T-helper 17 cell (primary cell): Measurements from ENCODE around the gene HNRNPUL1. TPM values are rescaled to one million over a fixed set of nuclear protein-coding genes. Genes with fewer than 3 reads are reported as not detected.

ENCODE experiments used
- ATAC-seq: fragments of 150-1000 bp; cut with Tn5 transposase; 2 replicates; pipeline ENCODE4 v1.10.0; 2021; ENCODE audit warnings: mild to moderate bottlenecking, moderate library complexity
- DNase-seq, 3 donors: peaks; one replicate each; pipeline versions ENCODE4 v3.0.0 to v3.0.0-alpha.2; 2020 to 2021
- H3K9me3 ChIP-seq: one replicate; pipeline ENCODE4 v1.7.0; 2013; ENCODE audit warnings: low read length, mild to moderate bottlenecking; ENCODE audit not compliant: control insufficient read depth, poor library complexity, severe bottlenecking
- H3K27ac Mint-ChIP-seq: one replicate; pipeline ENCODE4 v1.8.0; 2022; ENCODE audit warnings: mild to moderate bottlenecking, moderate library complexity, mixed read lengths
- H3K27me3 Mint-ChIP-seq: one replicate; pipeline ENCODE4 v1.8.0; 2022; ENCODE audit warnings: mixed read lengths
- H3K36me3 Mint-ChIP-seq: one replicate; pipeline ENCODE4 v1.8.0; 2022; ENCODE audit warnings: low read depth, mixed read lengths
- H3K4me1 Mint-ChIP-seq: one replicate; pipeline ENCODE4 v1.8.0; 2022; ENCODE audit warnings: mild to moderate bottlenecking, mixed read lengths
- H3K4me3 Mint-ChIP-seq: one replicate; pipeline ENCODE4 v1.8.0; 2022; ENCODE audit warnings: mild to moderate bottlenecking, moderate library complexity, mixed read lengths
- total RNA-seq, 4 donors: library from RNA in 2 of 4; stranded (reverse) in 2 of 4; gene quantifications; one replicate each; pipeline ENCODE4 v1.2.3 and lab custom pipeline; 2022 to 2026

The HNRNPUL1 gene
- total RNA-seq, 2 donors from 2014 or later, result 316 to 329 TPM

DNA sequence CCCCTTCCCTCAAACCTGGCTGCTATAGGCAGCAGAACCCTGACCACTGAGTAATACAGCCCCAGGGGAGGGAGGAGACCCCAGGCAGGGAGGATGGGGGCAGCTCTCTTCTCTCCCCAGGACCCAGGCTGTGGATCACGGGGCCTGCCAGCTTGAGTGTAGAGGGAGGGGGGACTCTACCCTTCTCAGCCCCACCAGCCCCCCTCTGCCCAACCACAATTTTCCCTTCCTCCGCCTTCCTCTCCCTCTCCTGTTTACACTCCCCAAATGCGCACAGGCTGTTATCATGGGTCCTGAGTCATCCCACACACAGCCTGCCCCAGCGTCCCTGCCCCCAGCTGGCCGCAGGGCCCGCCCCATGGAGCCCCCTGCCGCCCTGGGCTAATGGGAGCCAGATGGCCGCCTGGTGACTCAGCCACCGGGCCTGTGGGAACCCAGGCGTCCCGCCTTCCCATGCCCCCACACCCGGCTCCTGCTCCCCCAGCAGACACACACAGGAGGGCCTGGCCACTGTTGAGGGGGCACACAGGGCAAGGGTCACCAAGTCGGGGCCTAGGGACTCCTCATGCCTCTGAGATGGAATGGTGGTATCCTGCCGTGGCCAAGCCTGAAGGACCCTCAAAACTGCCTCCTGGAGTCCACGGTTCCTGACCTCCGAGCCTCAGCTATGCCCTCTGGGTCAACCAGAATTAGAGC lies 59.4 kb downstream of the HNRNPUL1 start:
- no peaks in the 10 kb centered on the region for H3K9me3 ChIP-seq
- peak overlapping the region; percentile 52 for H3K4me3 Mint-ChIP-seq
- no peak for ATAC-seq
- peak overlapping the region; percentile 89 for H3K27ac Mint-ChIP-seq
- no peaks in the 10 kb centered on the region for H3K27me3 Mint-ChIP-seq
- DNase-seq, result no peak
- H3K4me1 Mint-ChIP-seq, result peaks cover 43% of the 10 kb centered on the region
- H3K36me3 Mint-ChIP-seq, result peaks cover 12% of the 10 kb centered on the region

DNA sequence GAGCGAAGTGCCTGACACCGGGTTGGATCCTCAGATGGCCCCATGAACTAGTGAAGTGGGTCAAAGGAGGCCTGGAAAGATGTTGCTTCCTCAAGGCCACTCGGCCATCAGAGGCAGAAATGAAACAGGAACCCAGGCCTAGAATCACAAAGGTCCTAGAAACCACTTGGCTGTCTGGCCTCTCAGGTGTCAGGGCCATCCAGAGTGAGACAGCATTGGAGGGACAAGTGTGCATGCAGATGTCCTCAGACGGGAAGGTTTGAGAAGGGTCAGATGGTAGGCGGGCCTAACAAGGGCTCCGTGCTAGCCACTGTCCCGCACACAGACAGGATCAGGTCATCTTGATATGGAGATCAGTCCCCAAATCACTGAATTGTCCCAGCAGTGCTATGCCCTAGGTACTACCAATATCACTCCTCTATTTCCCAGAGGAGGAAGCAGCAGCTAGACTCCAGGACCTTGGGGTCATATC lies 60.1 kb downstream of the HNRNPUL1 start:
- Mint-ChIP-seq H3K4me3 (no peak overlapping the region), H3K4me1 (peaks cover 50% of the 10 kb centered on the region), H3K36me3 (peaks cover 16% of the 10 kb centered on the region), H3K27me3 (no peaks in the 10 kb centered on the region), H3K27ac (peak overlapping the region; percentile 89)
- ATAC-seq (no peak), DNase-seq (no peak)
- H3K9me3 ChIP-seq, result no peaks in the 10 kb centered on the region

DNA sequence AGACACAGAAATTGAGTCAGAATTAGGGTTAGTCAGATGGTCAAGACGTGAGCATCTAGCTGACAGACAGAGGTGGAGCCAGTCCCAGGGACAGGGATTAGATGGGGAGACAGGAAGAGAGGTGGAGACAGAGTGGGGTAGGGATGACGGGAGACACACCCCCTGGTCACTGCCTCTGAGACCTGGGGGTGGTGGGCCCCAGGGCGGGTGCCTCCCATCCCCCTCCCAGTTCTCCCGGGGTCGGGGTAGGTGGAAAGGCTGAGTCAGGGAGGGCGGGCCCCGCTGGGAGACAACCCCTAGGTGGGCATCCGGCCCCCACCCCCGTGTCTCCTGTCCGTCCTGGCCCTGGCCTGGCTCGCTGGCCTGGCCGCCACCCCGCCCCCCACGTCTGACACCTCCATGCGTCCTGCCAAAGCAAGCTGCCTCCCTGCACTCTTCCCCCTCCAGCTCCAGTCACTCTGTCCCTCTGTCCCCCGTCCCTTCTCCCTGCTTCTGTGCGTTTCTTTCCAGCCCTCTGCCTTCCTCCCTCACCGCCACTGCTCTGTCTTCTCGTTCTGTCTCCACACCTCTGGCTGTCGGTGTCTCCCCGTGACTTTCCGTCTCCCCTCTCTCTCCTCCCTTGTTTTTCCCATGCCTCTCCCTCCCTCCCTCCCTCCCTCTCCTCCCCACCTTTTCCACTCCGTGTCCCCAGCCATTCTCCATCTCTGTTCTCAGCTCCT lies 60.9 kb downstream of the HNRNPUL1 start:
- peaks cover 16% of the 10 kb centered on the region for H3K36me3 Mint-ChIP-seq
- ATAC-seq, result no peak

DNA sequence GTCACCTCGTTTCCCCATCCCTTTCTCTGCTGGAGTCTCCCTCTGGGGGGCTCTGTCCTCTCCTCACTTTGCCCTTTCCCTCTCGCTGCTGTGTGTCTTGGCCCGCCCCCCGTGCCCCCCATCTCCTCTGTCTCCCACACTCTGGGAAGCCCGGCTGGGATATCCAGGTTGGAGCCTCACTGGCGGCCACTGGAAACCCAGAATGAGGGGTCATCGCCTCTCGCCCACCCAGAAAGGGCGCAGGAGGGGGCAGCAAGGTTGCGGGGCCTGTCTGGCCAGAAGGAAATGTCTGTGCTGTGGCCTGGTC lies 61.4 kb downstream of the HNRNPUL1 start:
- peaks cover 51% of the 10 kb centered on the region for H3K4me1 Mint-ChIP-seq
- ATAC-seq (no peak), DNase-seq (no peak)
- H3K27me3 Mint-ChIP-seq, result no peaks in the 10 kb centered on the region
- no peaks in the 10 kb centered on the region for H3K9me3 ChIP-seq
- peaks cover 18% of the 10 kb centered on the region for H3K36me3 Mint-ChIP-seq
- H3K4me3 Mint-ChIP-seq, result no peak overlapping the region
- H3K27ac Mint-ChIP-seq, result peak overlapping the region; percentile 89

More for the DNA sequence above, 60.9 kb downstream of the HNRNPUL1 start:
- DNase-seq, result no peak
- Mint-ChIP-seq H3K27me3 (no peaks in the 10 kb centered on the region), H3K27ac (peak overlapping the region; percentile 89), H3K4me3 (peak overlapping the region; percentile 82), H3K4me1 (peaks cover 48% of the 10 kb centered on the region)
- H3K9me3 ChIP-seq, result no peaks in the 10 kb centered on the region

DNA sequence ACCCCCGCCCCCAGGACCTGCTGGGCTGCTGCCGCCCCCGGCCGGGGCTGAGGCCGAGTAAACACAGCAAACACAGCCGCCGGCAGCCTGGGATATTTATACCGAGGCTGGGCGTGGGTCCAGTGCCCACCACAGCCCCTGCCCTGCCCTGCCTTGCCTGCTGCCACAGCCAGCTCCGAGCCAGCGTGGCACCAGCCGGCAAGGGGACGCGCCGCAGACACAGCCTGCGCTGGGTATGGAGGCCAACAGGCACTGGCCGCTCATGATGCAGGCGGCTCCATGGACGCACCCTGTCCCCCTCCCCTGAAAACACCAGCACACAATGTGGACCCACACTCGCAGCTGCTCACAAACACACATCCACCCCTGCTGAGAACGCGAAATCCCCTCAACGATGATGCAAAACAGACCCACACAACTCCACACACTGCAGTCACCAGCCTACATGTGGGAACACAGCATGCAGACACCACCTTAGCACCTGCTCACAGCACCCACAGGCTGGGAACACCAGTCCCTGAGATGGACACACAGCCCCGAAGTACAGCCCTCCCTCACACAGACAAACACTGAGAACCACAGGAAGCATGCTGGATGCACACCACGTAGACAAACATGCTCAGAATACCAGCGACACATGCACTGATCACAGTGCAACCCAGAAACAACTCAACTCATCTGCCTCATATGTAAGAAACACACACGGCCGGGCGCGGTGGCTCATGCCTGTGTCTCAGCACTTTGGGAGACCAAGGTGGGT lies 62.0 kb downstream of the HNRNPUL1 start:
- peak; percentile 2 for ATAC-seq
- Mint-ChIP-seq H3K4me1 (peaks cover 53% of the 10 kb centered on the region), H3K27me3 (no peaks in the 10 kb centered on the region), H3K27ac (peak overlapping the region; percentile 98), H3K4me3 (peak overlapping the region; percentile 92), H3K36me3 (peaks cover 19% of the 10 kb centered on the region)
- DNase-seq, result no peak
- no peaks in the 10 kb centered on the region for H3K9me3 ChIP-seq

DNA sequence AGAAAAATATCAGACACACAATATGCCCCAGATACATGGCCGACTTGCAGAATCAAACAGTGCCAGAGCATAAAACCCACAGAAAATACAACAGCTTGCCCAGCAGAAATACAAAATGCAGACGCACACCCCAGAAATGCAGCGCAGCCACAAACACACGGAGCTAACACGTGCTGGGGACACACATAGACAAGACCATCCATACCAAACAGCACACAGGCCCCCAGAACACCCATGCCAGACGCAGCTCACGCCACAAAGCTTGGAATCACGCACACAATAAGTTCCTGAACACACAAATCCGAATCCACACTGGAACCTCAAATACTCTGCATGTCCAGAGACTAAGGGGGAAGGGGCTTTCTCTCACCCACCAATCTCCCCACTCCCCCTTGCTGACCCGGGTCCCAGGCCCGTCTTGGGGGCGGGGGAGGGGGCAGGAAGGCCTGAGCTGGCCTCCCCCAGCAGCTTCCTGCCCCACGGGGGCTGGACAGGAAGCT lies 63.0 kb downstream of the HNRNPUL1 start:
- Mint-ChIP-seq H3K27me3 (no peaks in the 10 kb centered on the region), H3K36me3 (peaks cover 27% of the 10 kb centered on the region), H3K4me1 (peaks cover 60% of the 10 kb centered on the region), H3K27ac (peak overlapping the region; percentile 98), H3K4me3 (peak overlapping the region; percentile 92)
- peak; percentile 4 for ATAC-seq
- DNase-seq, result no peak
- no peaks in the 10 kb centered on the region for H3K9me3 ChIP-seq

DNA sequence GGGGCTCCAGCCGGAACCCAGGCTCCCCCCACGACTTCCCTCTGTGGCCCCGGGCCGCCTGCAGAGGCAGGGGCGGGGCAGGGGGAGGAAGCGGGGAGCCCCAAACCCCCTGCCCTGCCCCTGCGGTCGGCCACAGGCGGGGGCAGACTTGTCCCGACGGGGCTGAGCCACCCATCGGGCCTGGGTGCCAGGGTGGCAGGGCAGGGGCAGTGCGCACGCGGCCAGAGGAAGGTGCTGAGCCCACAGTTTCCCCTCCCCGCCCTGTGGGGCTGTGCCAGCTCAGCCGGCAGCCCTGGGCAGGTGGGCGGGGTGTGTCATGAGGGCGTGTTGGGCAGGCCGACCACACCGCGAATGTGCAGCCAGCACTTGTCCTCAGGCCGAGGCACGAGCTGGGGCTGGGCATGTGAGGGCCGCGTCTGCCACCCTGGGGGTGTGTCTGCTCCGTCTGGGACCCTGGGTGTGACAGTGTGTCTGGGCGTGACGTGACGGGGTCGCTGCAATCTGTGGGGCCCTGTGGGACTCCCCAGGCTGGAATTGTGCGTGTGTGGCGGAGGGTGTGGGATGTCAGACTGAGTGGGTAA lies 63.5 kb downstream of the HNRNPUL1 start:
- Mint-ChIP-seq H3K4me3 (peak overlapping the region; percentile 89), H3K36me3 (peaks cover 27% of the 10 kb centered on the region), H3K27ac (peak overlapping the region; percentile 98), H3K27me3 (no peaks in the 10 kb centered on the region), H3K4me1 (peaks cover 63% of the 10 kb centered on the region)
- no peaks in the 10 kb centered on the region for H3K9me3 ChIP-seq
- DNase-seq, result peak; percentile 70 to 89 (median 75)
- ATAC-seq, result peak; percentile 75

DNA sequence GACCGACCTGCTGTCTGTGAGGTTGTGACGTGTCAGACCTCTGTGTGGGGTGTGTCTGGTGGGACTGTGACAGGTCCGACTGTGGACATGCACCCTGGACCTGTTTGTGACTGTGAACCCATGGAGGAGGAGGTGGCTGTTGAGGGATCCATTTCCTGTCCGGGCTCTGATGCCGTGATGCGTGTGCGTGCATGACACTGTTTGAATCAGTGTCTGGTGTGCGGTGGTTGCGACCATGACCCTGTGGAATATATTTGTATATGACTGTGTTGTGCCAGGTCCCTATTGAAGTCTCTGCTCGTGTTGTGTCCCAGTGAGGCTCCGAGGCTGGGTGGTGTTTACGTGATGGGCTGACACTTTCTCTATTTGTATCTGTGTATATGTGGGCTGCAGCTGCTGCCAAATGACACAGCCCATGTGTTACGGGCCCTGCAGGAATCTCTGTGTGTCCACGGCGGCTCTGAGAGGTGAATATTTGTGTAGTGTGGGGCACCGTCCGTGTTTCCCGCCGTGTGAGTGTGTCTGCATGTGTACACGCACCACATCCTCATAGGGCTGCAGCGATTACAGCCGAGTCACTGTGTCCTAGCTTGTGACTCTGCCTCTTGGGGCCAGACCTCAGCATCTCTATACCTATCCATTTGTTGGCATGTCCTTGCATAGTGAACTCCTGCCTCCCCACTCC lies 64.1 kb downstream of the HNRNPUL1 start:
- DNase-seq (no peak), ATAC-seq (peak; percentile 38)
- no peaks in the 10 kb centered on the region for H3K9me3 ChIP-seq
- Mint-ChIP-seq H3K36me3 (peaks cover 22% of the 10 kb centered on the region), H3K4me1 (peaks cover 59% of the 10 kb centered on the region), H3K27me3 (no peaks in the 10 kb centered on the region), H3K27ac (peak overlapping the region; percentile 98), H3K4me3 (peak overlapping the region; percentile 89)

DNA sequence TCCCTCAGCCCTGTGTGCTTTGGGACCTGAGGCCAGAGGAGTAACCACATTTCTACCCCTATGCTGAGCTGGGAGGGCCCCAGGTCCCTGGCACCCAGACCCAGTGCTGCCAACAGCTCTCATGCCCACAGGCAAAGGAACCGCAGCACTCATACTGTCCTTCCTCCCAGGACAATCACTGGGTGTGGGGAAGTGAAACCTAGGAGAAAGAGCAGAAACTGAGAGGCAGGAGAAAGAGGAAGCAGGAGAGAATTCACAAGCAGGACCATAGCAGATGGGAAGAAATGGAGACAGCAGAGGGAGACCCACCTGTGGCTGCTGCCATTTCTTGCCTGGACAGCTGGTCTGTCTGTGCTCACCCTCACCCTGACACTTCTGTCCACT lies 64.7 kb downstream of the HNRNPUL1 start:
- peak overlapping the region; percentile 89 for H3K4me3 Mint-ChIP-seq
- H3K9me3 ChIP-seq, result no peaks in the 10 kb centered on the region
- DNase-seq (no peak), ATAC-seq (no peak)
- no peaks in the 10 kb centered on the region for H3K27me3 Mint-ChIP-seq
- H3K4me1 Mint-ChIP-seq, result peaks cover 57% of the 10 kb centered on the region
- peak overlapping the region; percentile 98 for H3K27ac Mint-ChIP-seq
- peaks cover 22% of the 10 kb centered on the region for H3K36me3 Mint-ChIP-seq

DNA sequence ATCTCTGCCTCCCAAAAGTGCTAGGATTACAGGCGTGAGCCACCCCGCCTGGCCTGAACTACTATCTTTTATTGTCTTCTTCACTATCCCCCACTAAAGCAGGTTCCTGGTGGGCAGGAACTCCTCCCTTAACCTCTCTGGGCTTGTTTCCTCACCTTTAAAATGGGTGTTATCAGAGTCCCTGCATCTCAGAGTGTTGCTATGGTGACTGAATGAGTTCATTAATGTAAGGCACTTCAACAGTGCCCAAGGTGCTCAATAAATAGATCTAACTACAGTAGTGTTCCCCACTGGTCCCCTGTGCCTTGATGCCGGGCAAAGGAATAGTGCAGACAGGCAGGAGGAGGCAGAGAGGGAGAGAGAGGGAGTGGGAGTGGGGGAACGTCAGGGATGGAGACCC lies 66.3 kb downstream of the HNRNPUL1 start:
- Mint-ChIP-seq H3K36me3 (peaks cover 22% of the 10 kb centered on the region), H3K27ac (peak overlapping the region; percentile 92), H3K27me3 (no peaks in the 10 kb centered on the region), H3K4me3 (peak overlapping the region; percentile 75), H3K4me1 (peaks cover 51% of the 10 kb centered on the region)
- no peaks in the 10 kb centered on the region for H3K9me3 ChIP-seq
- ATAC-seq (no peak), DNase-seq (no peak)

DNA sequence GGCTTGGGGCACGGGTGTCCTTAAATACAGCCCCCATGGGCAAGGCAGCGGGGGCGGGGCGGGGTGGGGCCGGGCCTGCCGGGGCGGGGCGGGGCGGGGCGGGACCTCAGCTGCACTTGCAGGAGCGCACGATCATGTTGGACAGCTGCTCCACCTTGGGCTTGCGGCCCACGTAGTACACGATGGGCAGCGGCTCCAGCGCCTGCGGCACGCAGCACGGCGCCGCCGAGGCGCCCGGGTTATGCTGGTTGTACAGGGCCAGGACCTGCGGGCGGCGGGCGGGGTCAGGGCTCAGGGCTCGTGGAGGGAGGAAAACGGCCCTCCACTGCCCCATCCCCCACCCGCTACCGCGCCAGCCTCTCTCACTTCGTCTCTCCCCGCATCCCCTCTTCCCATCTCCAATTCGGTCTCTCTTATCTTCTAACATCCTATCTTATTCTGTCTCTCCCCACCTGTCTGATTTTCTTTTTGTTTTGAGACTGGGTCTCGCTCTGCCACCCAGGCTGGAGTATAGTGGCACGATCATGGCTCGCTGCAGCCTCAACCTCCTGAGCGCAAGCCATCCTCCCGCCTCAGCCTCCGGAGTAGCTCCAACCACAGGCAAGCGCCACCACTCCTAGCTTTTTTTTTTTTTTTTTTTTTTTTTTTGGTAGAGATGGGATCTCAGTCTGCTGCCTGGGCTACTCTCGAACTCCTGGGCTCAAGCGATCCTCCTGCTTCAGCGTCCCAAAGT lies 66.9 kb downstream of the HNRNPUL1 start:
- DNase-seq (no peak), ATAC-seq (no peak)
- Mint-ChIP-seq H3K27ac (peak overlapping the region; percentile 92), H3K27me3 (no peaks in the 10 kb centered on the region), H3K4me3 (peak overlapping the region; percentile 75), H3K4me1 (peaks cover 50% of the 10 kb centered on the region), H3K36me3 (peaks cover 22% of the 10 kb centered on the region)
- no peaks in the 10 kb centered on the region for H3K9me3 ChIP-seq

DNA sequence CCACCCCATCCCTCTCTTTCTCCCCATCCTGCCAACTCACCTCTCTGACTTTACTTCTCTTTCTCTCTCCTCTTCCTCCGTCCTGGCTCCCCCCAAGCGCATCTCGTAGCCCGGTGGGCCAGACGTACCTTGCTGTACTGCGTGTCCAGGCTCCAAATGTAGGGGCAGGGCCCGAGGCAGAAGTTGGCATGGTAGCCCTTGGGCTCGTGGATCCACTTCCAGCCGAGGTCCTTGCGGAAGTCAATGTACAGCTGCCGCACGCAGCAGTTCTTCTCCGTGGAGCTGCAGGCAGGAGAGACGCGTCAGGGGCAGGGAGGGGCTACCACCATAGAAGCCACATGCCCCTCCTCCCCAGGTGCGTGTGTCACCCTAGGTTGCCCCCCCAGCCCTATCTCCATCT lies 67.8 kb downstream of the HNRNPUL1 start:
- no peak for DNase-seq
- peak overlapping the region; percentile 92 for H3K27ac Mint-ChIP-seq

More for the DNA sequence above, 67.8 kb downstream of the HNRNPUL1 start:
- peaks cover 41% of the 10 kb centered on the region for H3K4me1 Mint-ChIP-seq
- no peaks in the 10 kb centered on the region for H3K27me3 Mint-ChIP-seq
- no peak for ATAC-seq
- H3K4me3 Mint-ChIP-seq, result peak overlapping the region; percentile 67
- peaks cover 16% of the 10 kb centered on the region for H3K36me3 Mint-ChIP-seq
- H3K9me3 ChIP-seq, result no peaks in the 10 kb centered on the region
